ENCODE results near the gene MAN1A1.

Gene MAN1A1

DNA sequence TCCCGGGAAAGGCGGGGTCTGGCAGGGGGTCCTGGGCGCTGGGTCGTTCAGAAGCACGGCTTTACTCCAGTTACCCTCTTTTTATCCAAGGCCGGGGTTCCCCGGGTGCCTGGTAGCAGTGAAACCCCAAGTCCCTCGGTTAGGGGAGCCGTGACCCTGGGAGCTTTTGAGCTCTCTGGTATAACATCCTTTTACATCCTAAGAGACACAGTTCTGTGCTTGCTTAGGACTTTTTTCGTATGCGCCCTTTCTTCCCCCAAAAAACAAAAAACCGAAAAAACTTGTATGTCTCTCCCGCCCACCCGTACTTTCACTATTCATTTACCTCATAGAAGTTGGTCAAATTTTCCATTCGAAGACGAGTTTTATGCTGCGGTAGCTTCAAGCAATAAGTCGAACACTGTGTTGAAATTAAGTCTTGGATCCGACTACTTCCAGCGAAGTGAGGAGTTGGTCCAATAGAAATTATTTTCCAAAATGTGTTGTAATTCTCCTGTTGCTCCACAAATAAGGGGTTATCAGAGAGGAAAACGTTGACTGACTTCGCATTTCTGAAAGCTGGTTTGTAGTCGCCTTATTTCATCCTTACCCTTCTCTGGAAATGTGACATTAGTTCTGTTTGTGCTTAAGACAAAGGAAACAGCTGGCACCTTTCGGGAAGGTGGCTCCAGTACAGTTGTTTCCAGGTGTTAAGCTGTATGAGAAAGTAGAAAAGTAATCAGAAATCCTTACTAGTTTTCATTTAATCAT lies 816 bp upstream of the MAN1A1 start:
- DNase-seq (peak in 1 of 2 donors; percentile 74), ATAC-seq (peak; percentile 57)
- Mint-ChIP-seq H3K27me3 (no peaks in the 10 kb centered on the region), H3K27ac (peak overlapping the region; percentile 89 to 92), H3K4me1 (peaks cover 43% of the 10 kb centered on the region), H3K9me3 (no peaks in the 10 kb centered on the region), H3K4me3 (peak overlapping the region; percentile 76 to 93)

DNA sequence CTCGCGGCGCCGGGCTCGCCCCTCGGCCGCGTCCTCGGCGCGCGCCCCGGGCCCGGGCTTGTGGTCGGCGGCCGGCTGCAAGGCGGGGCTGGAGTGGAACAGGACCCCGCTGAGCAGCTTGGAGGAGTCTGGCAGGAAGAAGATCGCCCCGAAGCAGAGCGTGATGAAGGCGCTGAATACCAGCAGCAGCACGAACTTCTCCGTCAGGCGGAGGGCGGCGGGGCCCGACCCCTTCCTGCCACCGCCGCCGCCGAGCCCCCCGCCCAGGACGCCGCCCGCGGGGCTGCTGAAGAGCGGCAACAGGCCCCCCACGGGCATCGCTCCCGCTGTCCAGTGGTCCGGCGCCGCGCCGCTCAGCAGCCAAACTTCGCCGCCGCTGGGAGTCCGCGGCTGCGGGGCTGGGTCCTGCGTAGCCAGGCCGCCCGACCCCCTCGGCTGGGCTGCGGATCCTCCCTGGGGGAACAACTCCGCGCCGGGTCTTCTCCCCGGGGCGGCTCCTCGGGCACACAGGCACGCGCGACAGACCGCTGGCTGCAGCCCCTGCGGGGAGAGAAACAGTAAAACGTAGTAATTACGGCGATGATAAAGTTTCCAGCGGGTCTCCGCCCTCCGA lies 707 bp downstream of the MAN1A1 start:
- ATAC-seq (peak; percentile 13), DNase-seq (peak in 1 of 2 donors; percentile 37)
- H3K4me3 Mint-ChIP-seq, result peak overlapping the region; percentile 76 to 93
- peaks cover 53% of the 10 kb centered on the region for H3K4me1 Mint-ChIP-seq
- H3K9me3 Mint-ChIP-seq, result no peaks in the 10 kb centered on the region
- H3K27ac Mint-ChIP-seq, result peak overlapping the region; percentile 46 to 89
- H3K27me3 Mint-ChIP-seq, result no peaks in the 10 kb centered on the region

DNA sequence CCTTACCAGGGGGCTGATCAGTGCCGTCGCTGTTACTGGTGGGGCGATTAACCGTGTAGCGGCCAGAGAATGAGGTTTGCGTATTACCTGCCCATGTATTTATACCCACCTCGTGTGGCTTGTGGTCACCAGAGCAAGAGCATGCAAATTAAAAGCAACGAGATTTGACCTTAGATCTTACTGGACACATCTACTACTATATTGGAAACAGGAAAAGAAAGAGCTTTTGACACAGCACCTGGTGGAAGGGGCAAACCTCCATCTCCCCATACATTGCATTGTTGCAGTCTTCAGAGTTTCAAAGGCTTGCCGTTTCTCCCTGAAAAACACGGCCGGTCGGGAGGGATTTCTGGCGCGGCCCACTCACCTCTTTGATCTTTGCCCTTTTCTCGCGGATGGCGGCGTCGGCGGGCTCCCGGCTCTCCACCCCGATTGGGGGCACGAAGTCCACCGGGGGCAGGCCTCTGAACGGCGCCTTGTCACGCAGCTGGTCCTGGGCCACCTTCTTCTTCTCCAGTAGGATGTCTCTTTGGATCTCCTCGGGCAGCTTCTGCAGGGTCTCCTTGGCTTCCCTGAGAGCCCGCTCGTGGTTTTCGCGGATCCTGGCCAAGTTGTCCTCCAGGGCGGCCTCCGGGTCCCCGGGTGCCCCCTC lies 1.3 kb downstream of the MAN1A1 start:
- Mint-ChIP-seq H3K4me3 (peak overlapping the region; percentile 76 to 93), H3K9me3 (no peaks in the 10 kb centered on the region), H3K4me1 (peaks cover 53% of the 10 kb centered on the region), H3K27ac (peak overlapping the region; percentile 89 to 98), H3K27me3 (no peaks in the 10 kb centered on the region)
- DNase-seq, result peak; percentile 51 to 52
- ATAC-seq, result no peak

DNA sequence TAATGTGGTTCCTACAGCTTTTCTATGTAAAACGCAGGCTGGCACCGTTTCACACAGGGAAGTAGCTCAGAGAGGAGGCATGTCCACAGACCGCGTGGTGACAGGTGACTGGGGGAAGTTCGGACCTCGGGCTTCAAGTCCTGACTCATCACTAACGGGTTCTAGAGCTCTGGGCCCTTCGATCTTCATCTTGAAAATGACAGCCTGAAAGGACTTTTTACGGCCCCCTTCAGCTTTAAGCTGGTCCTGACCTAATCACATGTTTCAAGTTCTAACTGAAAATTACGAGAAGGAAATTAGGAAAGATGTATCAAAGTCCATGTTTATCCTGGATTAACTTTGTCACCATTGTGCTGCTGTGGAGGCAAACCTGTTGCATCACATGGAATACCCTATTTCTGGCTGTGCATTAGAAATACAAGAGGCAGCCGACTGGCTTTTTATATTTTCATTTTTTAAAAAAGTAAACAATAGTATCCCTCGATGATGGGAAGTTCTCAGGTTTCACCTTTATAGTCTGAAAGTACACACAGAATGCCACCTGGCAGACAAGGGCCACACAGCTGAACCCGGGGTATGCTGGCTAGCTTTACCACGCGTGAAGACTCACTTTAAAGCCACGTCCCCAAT lies 2.0 kb downstream of the MAN1A1 start:
- no peak for ATAC-seq
- Mint-ChIP-seq H3K9me3 (no peaks in the 10 kb centered on the region), H3K4me3 (peak overlapping the region; percentile 76 to 93), H3K27me3 (no peaks in the 10 kb centered on the region), H3K4me1 (peaks cover 55% of the 10 kb centered on the region), H3K27ac (peak overlapping the region; percentile 89 to 98)
- DNase-seq, result peak; percentile 13 to 50

DNA sequence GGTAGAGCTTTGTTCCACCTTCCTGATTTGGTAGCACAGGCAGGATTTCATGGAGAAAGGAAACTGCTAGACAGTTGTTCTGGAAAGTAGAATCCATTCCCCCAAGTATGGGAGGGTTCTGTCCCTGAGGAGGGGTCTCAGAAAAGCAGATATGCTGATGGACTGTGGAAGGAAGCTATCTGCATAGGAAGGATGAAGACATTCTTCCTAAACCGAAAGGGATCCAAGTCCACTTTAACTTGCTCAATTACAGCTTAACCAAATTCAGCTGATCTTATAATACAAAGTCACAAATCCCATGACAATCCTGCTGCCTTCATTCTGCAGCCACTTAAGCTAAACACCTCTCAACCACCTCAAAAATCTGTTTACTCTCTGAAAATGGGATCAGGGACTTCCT lies 2.6 kb downstream of the MAN1A1 start:
- H3K9me3 Mint-ChIP-seq, result no peaks in the 10 kb centered on the region
- H3K4me1 Mint-ChIP-seq, result peaks cover 52% of the 10 kb centered on the region
- DNase-seq (no peak), ATAC-seq (no peak)
- H3K27me3 Mint-ChIP-seq, result no peaks in the 10 kb centered on the region
- peak overlapping the region; percentile 76 to 93 for H3K4me3 Mint-ChIP-seq
- H3K27ac Mint-ChIP-seq, result no peak overlapping the region

DNA sequence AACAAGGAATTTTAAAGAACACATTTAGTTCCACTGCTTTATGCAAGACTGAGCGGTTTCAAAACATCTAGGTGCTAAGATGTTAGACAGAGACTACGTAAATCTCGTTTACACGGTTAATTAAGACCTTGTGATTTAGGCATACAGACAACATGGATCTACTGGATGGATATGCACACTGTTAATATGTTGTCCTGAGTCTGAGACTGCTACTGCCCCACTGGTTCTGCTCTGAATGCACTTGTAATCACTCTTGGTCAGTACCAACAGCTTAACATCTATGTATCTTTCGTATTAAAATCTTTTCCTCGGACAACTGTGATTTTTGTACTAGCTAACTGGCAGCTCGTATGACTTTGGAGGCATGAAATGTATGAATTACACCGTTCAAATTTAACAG lies 3.1 kb downstream of the MAN1A1 start:
- Mint-ChIP-seq H3K27me3 (no peaks in the 10 kb centered on the region), H3K4me1 (peaks cover 47% of the 10 kb centered on the region), H3K4me3 (peak overlapping the region; percentile 76 to 93), H3K9me3 (no peaks in the 10 kb centered on the region), H3K27ac (no peak overlapping the region)
- ATAC-seq (no peak), DNase-seq (no peak)

DNA sequence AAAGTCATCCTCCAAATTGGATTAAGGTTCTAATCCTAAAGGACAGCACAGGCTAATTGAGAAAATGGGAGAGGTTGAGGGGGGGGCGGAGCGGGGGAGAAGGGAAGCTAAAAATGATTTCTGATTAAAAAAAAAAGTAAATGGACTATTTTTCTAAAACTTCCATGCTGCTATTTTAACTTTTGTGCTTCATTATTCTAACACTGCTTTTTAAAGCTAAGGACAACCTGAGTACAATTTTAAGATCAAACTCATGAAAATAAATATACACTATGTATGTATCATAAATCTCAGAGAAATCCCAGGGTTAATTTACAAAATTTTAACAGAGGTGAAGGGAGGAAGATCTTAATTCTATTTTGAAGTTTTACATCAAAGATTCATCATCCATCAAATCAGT lies 4.4 kb downstream of the MAN1A1 start:
- Mint-ChIP-seq H3K9me3 (no peaks in the 10 kb centered on the region), H3K27ac (no peak overlapping the region), H3K4me1 (peaks cover 58% of the 10 kb centered on the region), H3K27me3 (no peaks in the 10 kb centered on the region), H3K4me3 (peak overlapping the region; percentile 2 to 57)
- no peak for DNase-seq
- ATAC-seq, result no peak

DNA sequence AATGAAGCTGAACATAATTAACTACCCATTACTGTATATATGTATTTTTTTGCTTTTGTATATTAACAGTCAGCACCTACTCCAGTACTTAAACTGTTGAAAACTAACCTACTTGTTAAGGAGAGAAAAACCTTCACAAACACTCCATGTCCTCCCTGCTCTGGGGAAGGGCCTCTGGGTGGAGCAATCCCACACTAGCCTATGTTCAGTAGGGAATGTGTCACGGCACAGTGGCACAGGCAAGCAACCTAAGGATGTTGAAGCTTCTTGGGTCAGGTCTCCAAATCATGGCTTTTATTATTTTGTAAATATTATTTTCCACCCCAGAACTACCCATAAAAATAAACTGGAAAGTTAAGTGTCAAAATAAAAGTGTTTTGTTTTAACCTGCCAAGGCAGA lies 5.3 kb downstream of the MAN1A1 start:
- Mint-ChIP-seq H3K27ac (no peak overlapping the region), H3K4me1 (peaks cover 62% of the 10 kb centered on the region), H3K27me3 (no peaks in the 10 kb centered on the region), H3K4me3 (no peak overlapping the region), H3K9me3 (no peaks in the 10 kb centered on the region)
- DNase-seq (no peak), ATAC-seq (no peak)

DNA sequence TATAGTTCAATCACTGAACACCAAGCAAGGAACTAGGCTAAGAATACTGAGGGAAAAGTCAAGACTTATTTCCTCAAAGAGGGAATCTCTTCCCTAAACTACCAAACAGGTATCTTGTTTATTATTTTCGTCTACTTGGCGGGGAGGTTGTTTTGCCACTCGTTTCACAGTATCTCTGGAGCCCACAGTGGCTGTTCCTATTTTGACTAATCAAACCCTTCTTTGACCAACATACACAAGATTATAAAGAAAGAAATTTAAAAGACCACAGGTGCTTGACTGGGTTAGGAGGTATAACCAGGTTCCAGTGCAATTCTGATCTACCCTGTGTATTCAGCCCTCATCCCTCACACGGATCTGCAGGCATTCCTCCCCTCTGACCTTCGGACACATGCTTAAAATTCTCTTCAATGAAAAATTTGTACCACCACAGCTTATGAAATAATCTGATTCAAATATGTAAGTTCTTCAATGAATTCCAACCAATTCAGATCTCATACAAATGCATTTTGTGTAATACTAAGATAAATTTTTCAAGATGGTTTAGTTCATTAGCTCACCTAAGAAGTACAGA lies 5.9 kb downstream of the MAN1A1 start:
- DNase-seq (no peak), ATAC-seq (no peak)
- Mint-ChIP-seq H3K4me3 (peak overlapping the region in 1 of 2 donors; percentile 7), H3K9me3 (no peaks in the 10 kb centered on the region), H3K4me1 (peaks cover 69% of the 10 kb centered on the region), H3K27me3 (no peaks in the 10 kb centered on the region), H3K27ac (no peak overlapping the region)

DNA sequence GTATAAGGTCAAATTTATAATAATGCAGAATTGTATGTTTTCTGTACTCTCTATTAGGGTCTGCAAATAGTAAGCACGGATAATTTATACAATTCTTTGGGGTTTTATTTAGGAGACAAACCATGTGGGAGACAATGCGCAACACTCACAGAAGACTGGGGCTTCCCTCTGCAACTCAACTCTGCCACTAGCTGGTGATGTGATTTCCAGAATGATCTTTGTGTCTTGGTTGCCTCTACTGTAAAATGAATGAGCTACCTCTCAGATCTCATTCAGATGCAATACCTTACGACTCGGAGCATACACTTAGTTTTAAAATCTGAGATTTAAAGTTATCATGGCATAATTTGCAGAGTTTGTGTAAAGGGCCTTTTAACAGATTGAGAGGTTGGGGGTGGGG lies 6.4 kb downstream of the MAN1A1 start:
- no peak overlapping the region for H3K4me3 Mint-ChIP-seq
- H3K4me1 Mint-ChIP-seq, result peaks cover 74% of the 10 kb centered on the region
- DNase-seq, result no peak
- no peaks in the 10 kb centered on the region for H3K9me3 Mint-ChIP-seq
- peak; percentile 41 for ATAC-seq
- H3K27me3 Mint-ChIP-seq, result no peaks in the 10 kb centered on the region
- H3K27ac Mint-ChIP-seq, result no peak overlapping the region

DNA sequence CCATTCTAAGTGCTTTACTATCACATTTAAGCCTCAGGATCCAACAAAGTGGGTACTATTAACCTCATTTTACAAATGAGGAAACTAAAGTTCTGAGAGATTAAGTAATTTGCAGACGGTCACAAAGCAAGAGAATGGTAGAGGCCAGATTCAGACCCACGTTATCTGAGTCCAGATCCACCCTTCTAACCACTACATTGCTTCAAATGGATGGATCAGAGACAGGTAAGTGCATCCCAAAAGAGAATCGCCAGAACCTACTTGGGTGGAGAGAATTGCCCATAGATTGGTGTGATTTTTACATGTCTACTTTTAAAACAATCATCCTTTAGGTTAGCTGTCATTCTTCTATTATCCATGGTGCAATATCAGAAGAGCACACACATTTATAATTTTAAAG lies 7.1 kb downstream of the MAN1A1 start:
- DNase-seq (no peak), ATAC-seq (no peak)
- no peak overlapping the region for H3K27ac Mint-ChIP-seq
- H3K4me3 Mint-ChIP-seq, result no peak overlapping the region
- H3K27me3 Mint-ChIP-seq, result no peaks in the 10 kb centered on the region
- H3K9me3 Mint-ChIP-seq, result no peaks in the 10 kb centered on the region
- peaks cover 75% of the 10 kb centered on the region for H3K4me1 Mint-ChIP-seq

DNA sequence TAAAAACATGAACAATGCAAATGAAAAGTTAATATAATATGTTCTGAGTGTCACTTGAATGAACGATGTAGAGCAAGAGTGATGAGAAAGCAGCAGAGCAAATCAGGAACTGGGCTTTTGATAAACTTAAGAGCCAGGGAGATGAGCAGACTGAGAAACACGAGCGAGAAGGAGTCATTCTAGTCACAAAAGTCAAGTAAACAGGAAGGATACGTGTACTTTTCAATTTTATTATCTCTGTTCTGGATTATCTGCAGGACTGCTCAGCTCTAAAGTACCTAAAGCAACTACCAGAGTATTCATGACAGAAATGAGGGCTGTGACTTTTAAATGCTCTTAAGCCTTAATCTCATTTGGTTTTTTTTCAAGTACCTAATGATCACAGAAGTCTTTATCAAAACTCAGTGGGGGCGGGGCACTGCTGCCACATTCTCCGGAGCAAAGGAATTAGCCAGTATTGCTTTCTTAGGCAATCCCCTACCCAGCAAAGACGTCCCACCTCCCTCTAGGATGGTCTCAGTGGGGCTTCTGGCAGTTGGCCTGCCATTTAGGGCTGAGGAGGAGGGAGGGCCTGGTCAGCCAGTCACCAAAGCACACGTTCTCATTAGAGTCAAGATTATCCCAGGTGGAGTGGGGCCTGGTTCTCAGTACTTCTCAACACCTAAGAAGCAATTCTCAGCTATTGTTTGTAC lies 8.6 kb downstream of the MAN1A1 start:
- Mint-ChIP-seq H3K27me3 (no peaks in the 10 kb centered on the region), H3K4me3 (no peak overlapping the region), H3K9me3 (no peaks in the 10 kb centered on the region), H3K27ac (peak overlapping the region in 1 of 2 donors; percentile 23), H3K4me1 (peaks cover 74% of the 10 kb centered on the region)
- ATAC-seq (no peak), DNase-seq (no peak)

DNA sequence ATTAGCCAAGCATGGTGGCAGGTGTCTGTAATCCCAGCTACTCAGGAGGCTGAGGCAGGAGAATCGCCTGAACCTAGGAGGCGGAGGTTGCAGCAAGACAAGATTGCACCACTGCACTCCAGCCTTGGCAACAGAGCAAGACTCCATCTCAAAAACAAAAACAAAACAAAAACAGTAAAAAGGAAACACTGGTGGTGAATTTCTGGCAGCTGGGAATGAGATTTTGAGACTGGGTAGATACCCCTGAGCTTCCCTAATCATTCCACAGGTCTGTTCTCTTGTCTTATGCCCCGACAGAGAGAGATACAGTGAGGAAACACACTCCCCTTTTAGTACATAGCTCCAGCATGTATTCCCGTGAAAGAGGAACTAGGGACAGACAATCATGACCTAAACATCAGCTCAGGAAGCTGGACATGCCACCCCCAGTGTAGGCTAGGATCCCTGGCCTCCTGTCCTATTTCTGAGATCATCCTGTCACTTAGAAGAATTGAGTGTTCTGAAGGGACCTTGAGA lies 9.6 kb downstream of the MAN1A1 start:
- no peaks in the 10 kb centered on the region for H3K9me3 Mint-ChIP-seq
- H3K4me3 Mint-ChIP-seq, result no peak overlapping the region

DNA sequence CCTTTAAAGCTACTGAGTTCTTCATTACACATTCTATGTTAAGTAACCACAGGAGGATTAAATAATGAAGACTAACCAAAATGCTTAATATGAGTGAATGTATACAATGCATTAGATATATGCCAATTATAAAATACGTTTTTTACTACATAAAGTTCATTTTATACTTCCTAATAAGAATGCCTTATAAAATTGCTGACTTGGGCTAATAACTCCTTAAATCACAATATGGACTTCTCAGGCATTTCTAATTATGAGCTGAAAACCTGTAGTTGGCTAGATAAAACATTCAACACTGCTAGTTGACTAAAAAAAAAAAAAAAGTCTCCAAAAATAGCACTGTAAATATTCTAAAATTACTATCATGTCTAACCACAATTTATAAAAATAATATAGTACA lies 11.8 kb downstream of the MAN1A1 start:
- Mint-ChIP-seq H3K9me3 (no peaks in the 10 kb centered on the region), H3K27me3 (no peaks in the 10 kb centered on the region), H3K4me3 (no peak overlapping the region), H3K27ac (no peak overlapping the region), H3K4me1 (peaks cover 59% of the 10 kb centered on the region)
- DNase-seq, result no peak
- no peak for ATAC-seq

More for the DNA sequence above, 9.6 kb downstream of the MAN1A1 start:
- no peaks in the 10 kb centered on the region for H3K27me3 Mint-ChIP-seq
- ATAC-seq, result no peak
- DNase-seq, result no peak
- peaks cover 72% of the 10 kb centered on the region for H3K4me1 Mint-ChIP-seq
- H3K27ac Mint-ChIP-seq, result no peak overlapping the region

DNA sequence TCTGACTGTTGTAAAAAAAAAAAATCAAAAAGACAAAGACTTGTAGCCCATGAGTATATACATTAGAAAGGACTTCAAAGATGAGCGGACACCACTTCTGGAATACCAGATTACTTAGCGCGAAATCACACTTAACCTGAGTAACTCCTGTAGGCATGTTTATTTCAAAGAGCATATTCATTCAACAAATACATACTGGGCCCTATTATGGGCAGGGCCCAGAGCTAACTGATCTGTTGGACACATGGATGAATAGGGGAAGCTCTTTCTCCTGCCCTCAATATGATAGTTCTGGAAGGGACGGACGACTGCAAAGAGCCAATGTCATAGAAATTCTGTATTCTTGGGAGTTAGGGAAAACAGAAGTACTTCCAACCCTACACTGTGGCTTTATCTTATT lies 12.3 kb downstream of the MAN1A1 start:
- no peaks in the 10 kb centered on the region for H3K9me3 Mint-ChIP-seq
- H3K27me3 Mint-ChIP-seq, result no peaks in the 10 kb centered on the region
- peaks cover 58% of the 10 kb centered on the region for H3K4me1 Mint-ChIP-seq
- H3K27ac Mint-ChIP-seq, result no peak overlapping the region
- DNase-seq (no peak), ATAC-seq (no peak)
- no peak overlapping the region for H3K4me3 Mint-ChIP-seq
